ENCODE data around the gene SH3RF1. TPM values are rescaled to one million over a fixed set of nuclear protein-coding genes. Genes with fewer than 3 reads are reported as not detected.
"Not testable (repeated sequence)": the region's sequence is repeated elsewhere in the genome, so short reads cannot be mapped to it uniquely, and the experiment has no call there.

Gene SH3RF1
- total RNA-seq, 2 donors from 2014 or later: 0.43 to 0.82 TPM

DNA sequence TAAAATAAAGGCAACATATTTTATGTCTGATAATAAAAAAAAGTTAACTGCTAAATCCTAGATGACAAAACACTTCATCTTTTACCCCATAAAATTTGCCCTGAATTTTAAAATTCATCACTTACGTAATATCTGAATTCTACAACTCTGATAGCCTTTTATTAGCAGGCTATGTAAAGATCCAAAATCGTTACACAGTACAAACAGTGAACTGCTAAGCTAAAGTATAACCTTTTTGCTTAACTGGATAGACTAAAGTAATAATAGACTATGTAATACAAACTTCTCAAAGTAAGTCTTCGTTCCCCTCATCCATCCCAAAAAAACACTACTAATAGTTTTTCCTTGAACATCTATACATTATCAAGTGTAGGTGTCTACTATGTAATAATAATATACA lies 49.1 kb downstream of the SH3RF1 start:
- Mint-ChIP-seq H3K36me3 (no peaks in the 10 kb centered on the region), H3K9me3 (no peaks in the 10 kb centered on the region), H3K27ac (no peak overlapping the region)
- no peak for DNase-seq (ENCODE audit: low spot score in 2 of 2)
- no peak for ATAC-seq

DNA sequence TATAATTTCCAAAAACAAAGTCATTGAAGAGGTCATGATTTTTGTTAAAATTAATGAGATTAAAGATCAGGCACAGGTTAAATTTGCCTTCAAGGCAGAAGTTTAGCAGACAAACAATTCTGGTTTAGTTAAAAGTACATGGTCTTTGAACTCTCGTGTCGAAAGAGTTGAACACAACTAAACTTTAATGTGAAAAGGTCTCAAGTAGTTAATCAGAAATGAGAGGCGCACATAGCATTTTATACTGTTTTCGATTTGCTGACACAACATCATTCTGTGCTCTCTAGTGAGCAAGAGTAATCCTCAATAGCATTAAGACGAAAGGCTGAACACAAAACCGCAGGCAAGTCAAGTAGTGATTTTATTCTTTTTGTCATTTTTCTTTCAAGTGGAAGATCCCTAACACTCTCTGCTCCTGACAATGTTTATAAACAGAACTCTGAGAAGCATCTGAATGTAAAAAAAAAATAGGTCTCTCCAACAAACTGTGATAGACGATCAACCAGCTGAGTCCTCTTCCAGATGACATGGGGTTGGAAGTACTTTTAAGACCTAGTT lies 49.8 kb downstream of the SH3RF1 start:
- no peak overlapping the region for H3K27ac Mint-ChIP-seq
- ATAC-seq: no peak
- H3K9me3 Mint-ChIP-seq: no peaks in the 10 kb centered on the region
- no peak for DNase-seq (ENCODE audit: low spot score in 2 of 2)
- no peaks in the 10 kb centered on the region for H3K36me3 Mint-ChIP-seq

DNA sequence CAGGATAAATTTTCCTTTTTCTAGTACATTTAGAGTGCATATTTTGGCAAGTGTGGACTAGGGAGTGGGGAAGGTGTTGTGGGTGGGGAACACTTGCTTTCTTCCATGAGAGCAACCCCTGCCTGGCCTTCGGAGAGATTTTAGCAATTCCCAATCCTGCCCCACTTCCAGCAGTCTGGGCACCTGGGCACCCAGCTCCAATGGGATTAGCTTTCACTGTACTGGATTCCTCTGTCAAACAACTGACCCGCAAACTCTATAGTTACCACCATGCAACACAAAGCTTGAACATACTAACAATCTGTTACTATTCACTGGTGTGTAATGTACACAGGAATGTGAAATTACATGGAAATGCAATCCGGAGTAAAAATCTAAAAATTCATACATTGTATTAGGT lies 50.3 kb downstream of the SH3RF1 start:
- no peak for DNase-seq (ENCODE audit: low spot score in 2 of 2)
- Mint-ChIP-seq H3K9me3 (no peaks in the 10 kb centered on the region), H3K27ac (no peak overlapping the region), H3K36me3 (no peaks in the 10 kb centered on the region)
- no peak for ATAC-seq

DNA sequence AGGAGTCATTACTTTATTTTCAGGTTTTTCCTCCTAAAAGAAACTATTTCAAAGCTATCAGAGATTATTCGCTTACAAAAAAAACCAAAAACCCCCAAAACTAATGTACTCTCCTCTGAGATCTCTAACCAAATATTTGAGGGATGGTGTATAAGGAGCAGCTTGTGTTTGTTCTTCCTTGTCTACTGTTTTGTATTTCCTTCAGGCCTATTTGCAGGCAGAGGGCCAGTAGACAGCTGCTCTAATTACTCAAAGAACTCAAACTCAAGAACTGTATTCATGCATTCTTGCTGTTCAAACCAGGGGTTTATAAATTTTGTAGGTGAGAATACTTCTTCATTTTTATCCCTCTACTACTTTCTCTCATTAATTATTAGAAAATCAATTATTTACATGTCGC lies 51.3 kb downstream of the SH3RF1 start:
- H3K9me3 Mint-ChIP-seq: peaks cover 0 to under 1% of the 10 kb centered on the region in 2 donors
- H3K27ac Mint-ChIP-seq: no peak overlapping the region
- no peak for ATAC-seq
- no peak for DNase-seq (ENCODE audit: low spot score in 2 of 2)
- H3K36me3 Mint-ChIP-seq: no peaks in the 10 kb centered on the region

DNA sequence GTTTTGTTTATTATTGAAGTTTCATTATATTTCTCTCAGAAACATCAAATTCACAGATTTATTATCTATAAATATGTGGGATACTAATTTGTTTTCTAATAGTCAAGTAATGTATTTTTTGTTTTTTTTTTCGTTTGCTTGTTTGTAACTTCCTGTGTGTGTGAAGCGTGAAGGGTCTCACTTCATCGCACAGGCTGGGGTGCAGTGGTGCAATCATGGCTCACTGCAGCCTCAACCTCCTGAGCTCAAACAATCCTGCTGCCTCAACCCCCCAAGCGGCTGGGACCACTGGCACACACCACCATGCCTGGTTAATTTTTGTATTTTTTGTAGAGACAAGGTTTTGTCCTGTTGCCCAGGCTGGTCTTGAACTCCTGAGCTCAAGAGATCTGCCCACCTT lies 55.1 kb downstream of the SH3RF1 start:
- Mint-ChIP-seq H3K36me3 (peaks cover 0 to 7% of the 10 kb centered on the region in 2 donors), H3K9me3 (peaks cover 3 to 10% of the 10 kb centered on the region in 2 donors), H3K27ac (no peak overlapping the region)
- no peak for DNase-seq (ENCODE audit: low spot score in 2 of 2)
- no peak for ATAC-seq

DNA sequence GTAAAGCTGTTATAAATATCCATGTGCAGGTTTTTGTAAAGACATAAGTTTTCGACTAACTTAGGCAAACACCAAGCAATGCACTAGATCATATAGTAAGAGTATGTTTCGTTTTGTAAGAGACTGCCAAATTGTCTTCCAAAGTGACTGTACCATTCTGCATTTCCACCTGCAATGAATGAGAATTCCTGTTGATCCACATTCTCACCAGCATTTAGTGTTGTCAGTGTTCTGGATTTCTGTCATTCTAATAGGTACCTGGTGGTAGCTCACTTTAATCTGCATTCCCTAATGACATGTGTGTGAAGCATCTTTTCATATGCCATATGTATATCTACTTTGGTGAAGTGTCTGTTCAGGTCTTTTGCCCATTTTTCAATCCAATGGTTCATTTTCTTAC lies 57.8 kb downstream of the SH3RF1 start:
- DNase-seq (ENCODE audit: low spot score in 2 of 2): no peak
- Mint-ChIP-seq H3K27ac (no peak overlapping the region), H3K9me3 (peaks cover 3 to 14% of the 10 kb centered on the region in 2 donors), H3K36me3 (peaks cover 0 to 7% of the 10 kb centered on the region in 2 donors)
- ATAC-seq: no peak

DNA sequence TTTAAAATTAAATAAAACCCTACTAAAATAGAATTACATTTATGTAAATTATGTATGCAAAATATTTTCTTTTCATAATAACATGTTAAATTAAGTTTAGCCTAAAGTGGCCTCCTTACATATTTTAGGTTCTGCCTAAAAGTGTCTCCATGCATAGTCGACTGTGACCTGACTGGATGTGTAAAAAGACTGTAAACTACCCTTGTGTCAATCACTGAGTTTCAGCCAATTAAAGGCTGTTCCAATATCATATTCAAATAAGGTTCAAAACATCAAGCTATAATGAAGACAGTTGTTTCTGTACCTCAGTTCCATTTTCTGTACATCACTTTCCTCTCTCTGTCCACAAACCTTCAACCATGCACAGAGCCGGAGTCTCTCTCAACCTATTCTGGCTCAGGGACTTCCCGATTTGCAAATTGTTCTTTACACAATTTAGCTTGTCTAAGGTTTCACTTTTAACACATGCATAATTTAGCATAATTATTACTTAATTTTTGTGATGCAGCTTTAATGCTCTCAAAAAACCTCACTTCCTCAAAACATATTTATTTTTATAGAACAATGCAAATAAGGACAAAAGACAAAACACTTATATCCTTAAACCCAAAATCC lies 60.1 kb downstream of the SH3RF1 start:
- ATAC-seq (no peak), DNase-seq (ENCODE audit: low spot score in 2 of 2) (no peak)
- Mint-ChIP-seq H3K9me3 (peaks cover 3 to 14% of the 10 kb centered on the region in 2 donors), H3K27ac (no peak overlapping the region), H3K36me3 (peaks cover 0 to 7% of the 10 kb centered on the region in 2 donors)

DNA sequence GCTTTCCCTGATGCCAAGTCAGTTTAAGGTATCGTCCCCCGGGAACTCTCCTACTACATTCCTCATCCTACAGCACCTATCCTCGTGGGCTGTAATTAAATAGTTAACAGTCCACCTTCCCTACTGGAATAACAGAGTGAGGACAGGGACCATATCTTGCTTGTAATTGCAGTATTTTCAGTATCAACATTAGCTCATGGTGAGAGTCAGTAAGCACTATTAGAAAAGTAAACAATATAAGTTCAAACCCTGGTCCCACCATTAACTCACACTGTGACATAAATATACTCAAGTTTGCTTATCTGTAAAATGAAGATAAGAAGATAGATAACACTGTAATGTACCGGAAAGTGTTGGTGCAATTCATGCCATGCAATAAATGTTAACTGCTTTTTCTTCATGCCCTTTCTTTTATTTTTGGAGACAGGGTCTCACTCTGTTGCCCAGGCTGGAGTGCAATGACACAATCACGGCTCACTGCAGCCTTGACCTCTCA lies 61.3 kb downstream of the SH3RF1 start:
- H3K27ac Mint-ChIP-seq: no peak overlapping the region
- peaks cover 3 to 14% of the 10 kb centered on the region in 2 donors for H3K9me3 Mint-ChIP-seq
- peaks cover 0 to 7% of the 10 kb centered on the region in 2 donors for H3K36me3 Mint-ChIP-seq

DNA sequence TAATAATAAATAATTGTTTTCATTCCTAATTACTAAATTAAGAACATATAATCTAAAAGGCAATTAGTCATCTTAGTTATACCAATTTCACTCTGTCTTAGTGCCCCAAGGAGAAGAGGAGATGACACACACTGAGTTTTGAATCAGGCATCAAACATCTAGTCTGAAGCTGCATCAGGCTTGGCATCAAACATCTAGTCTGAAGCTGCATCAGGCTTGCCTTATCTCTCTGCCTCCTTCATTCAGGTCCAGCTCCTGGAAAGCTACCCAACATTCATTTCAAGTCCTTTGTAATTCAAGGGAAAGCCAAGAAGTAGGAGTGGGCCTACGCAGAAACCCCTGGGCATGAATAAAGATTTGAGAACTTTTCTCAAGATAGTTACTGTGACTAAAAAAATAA lies 62.2 kb downstream of the SH3RF1 start:
- Mint-ChIP-seq H3K27ac (no peak overlapping the region), H3K9me3 (peaks cover 0 to 5% of the 10 kb centered on the region in 2 donors), H3K36me3 (peaks cover 0 to 3% of the 10 kb centered on the region in 2 donors)
- DNase-seq (ENCODE audit: low spot score in 2 of 2): no peak
- ATAC-seq: no peak

More for the DNA sequence above, 61.3 kb downstream of the SH3RF1 start:
- ATAC-seq (no peak), DNase-seq (ENCODE audit: low spot score in 2 of 2) (no peak)

DNA sequence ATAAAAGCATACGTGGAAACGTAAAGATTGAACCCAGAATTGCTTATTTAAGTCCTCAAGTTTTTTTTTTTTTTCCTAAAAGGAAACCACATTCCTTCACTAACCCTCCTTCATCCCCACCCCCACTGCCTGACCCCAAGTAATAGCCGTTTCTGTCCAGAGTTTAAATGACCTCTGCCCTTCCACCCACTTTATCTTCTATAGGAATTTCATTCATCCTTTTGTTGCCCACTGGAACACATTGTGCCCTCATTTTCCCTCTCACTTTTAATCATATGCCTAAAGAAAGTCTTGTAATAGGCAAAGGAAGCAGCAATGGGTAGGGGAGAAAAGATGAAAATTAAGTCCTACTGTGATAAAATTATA lies 62.7 kb downstream of the SH3RF1 start:
- ATAC-seq (no peak), DNase-seq (ENCODE audit: low spot score in 2 of 2) (no peak)
- Mint-ChIP-seq H3K9me3 (peaks cover 0 to 4% of the 10 kb centered on the region in 2 donors), H3K27ac (no peak overlapping the region), H3K36me3 (no peaks in the 10 kb centered on the region)

DNA sequence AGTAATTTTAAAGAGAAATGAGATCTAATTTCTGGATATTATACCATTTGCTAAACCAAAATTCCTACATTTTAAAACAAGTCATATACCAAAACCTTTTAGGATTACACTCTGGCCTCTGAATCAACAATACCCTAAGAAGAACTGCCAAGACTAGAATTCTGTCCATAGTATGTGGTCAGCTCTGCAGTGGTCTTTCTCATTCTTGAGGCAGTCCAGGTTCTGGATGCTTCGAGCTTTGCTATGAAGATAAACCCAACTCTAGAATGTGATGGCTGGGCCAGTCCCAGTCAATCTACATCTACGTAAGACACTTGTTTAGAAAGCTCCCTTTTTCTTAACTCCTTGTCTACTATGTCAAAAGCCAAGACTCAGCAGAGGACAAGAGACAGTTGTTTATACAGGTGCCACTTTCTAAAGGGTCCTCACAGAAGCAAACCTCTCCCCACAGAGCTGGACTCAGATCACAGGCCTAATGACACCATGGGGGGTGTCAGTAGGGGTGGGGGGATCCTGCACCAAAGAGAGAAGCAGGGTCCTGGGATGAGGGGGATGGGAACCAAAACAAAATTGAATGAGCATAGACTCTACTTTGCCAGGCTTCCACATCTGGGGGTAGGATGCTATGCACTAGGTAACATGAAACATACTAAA lies 63.2 kb downstream of the SH3RF1 start:
- Mint-ChIP-seq H3K36me3 (no peaks in the 10 kb centered on the region), H3K27ac (no peak overlapping the region), H3K9me3 (peaks cover 0 to 4% of the 10 kb centered on the region in 2 donors)
- no peak for DNase-seq (ENCODE audit: low spot score in 2 of 2)
- ATAC-seq: no peak

DNA sequence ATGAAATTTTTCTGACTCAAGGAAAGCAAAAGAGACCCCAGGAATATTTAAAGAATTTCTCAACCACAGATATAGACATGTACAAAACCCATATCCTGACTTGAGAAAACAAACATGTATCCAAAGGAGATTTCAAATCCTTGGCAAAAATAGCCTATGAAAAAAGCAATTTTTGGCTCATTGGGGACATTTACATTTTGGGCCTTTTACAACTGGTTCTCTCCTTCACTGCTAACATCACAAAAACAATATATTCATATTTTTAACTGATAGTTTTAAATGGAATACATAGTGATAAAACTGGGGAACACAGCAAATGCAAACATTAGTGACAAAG lies 65.0 kb downstream of the SH3RF1 start:
- ATAC-seq (no peak), DNase-seq (ENCODE audit: low spot score in 2 of 2) (no peak)
- Mint-ChIP-seq H3K36me3 (no peaks in the 10 kb centered on the region), H3K27ac (no peak overlapping the region), H3K9me3 (peaks cover 0 to 4% of the 10 kb centered on the region in 2 donors)

DNA sequence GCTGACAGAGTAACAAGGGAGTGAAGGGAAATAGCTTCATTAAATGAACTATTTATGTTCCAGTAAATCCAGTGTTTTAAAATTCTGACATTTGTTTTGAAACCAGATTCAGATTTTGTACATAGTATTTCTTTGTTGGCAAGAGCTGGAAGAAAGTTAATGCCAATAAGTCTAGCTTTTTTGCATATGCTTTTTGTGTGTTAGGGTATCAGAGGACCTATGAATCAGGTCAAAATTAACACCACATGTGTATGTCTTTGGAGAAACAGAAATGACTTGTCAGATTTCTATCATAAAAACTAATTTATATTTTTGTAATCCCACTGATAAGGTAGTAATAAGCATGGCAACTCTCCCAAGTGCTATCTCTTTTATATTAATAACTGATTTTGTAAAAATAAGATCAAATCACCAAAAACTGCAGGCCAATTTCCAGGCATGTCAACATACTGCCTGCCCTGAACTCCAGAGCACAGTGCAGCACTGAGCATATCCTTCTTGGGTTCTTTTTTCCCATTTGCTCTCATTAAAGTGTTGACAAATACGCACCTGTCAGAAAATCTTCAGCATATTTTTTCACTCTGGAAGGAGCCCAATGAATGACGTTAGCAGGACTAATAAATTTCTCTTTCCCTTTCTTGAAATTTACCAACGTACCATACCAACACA lies 65.5 kb downstream of the SH3RF1 start:
- peaks cover 0 to 4% of the 10 kb centered on the region in 2 donors for H3K9me3 Mint-ChIP-seq

DNA sequence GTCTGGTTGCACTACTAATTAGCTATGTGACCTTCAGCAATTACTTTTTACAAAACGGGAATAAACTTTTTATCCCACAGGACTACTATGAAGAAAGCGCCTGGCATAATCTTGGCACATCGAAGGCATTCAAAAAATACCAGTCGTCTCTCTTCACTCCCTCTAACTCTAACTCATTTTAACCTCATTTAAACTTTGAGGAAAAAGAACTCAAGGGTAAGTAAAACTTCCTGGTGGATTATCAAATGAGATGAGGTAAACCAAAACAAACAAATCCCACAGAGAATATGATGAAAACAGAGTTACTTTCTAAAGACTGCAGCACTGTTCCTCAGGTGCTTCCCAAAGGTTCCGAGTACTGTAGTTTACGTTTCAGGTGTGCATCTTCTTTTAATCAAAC lies 66.9 kb downstream of the SH3RF1 start:
- ATAC-seq: no peak

More for the DNA sequence above, 65.5 kb downstream of the SH3RF1 start:
- no peaks in the 10 kb centered on the region for H3K36me3 Mint-ChIP-seq
- DNase-seq (ENCODE audit: low spot score in 2 of 2) (no peak), ATAC-seq (no peak)
- no peak overlapping the region for H3K27ac Mint-ChIP-seq

DNA sequence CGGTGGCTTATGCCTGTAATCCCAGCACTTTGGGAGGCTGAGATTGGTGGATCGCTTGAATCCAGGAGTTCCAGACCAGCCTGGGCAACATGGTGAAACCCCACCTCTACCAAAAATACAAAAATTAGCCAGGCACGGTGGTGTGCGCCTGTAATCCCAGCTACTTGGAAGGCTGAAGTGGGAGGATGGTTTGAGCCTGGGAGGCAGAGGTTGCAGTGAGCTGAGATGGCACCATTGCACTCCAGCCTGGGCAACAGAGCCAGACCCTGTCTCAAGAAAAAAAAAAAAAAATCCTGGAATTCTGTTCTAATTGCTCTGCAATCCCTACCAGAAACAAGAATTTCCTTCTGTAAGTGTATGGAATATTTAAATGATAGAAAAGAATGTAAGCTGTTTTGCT lies 67.5 kb downstream of the SH3RF1 start:
- not testable (repeated sequence) for H3K27ac Mint-ChIP-seq; H3K36me3 Mint-ChIP-seq; DNase-seq (ENCODE audit: low spot score in 2 of 2); ATAC-seq; H3K9me3 Mint-ChIP-seq

More for the DNA sequence above, 66.9 kb downstream of the SH3RF1 start:
- H3K9me3 Mint-ChIP-seq: no peaks in the 10 kb centered on the region
- no peak for DNase-seq (ENCODE audit: low spot score in 2 of 2)
- H3K36me3 Mint-ChIP-seq: no peaks in the 10 kb centered on the region
- no peak overlapping the region for H3K27ac Mint-ChIP-seq

DNA sequence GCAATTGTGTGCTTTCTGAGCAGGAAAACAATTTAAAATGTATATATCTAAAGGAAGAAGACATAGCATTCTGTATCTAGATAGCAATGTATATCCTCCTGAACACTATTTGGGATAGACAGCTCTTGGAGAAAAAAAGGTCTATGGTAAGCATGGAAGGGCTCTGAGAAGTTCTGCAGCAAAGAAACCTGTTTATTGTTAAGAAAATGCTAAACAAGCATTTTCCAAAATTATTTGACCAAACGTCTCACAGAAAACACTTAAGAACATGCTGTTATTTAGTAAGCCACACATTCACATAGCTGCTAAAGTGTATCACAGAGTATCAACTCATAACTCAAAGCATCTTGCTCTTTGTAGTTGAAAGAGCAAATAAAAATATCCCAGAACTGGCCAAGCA lies 67.9 kb downstream of the SH3RF1 start:
- H3K27ac Mint-ChIP-seq: no peak overlapping the region
- no peak for ATAC-seq
- H3K9me3 Mint-ChIP-seq: no peaks in the 10 kb centered on the region
- H3K36me3 Mint-ChIP-seq: no peaks in the 10 kb centered on the region
- DNase-seq (ENCODE audit: low spot score in 2 of 2): no peak

DNA sequence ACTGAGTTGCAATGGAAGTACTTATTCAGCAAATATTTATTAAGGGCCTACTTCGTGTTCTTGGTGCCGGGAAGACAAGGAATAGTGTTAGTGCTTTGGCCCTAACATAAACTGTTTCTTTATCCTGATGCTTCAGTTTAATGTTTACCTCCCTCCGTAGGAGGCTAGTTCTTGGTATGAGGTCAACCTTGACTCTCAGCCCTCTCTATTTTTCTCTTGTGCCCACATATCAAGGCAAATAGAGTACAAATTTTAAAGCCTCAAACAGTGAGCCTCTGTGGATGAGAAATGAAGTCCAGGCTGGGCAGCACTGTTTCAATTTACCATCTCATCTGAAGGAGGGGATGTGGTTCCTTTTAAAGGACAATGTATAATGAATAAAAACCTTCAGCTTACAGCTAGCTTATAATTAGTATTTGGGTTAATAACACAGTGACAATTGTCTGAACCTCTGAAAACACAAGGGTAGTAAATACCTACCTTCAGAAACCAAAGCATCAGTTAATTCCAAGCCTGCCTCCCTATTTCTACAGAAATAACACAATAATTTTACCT lies 68.5 kb downstream of the SH3RF1 start:
- Mint-ChIP-seq H3K9me3 (no peaks in the 10 kb centered on the region), H3K27ac (no peak overlapping the region), H3K36me3 (no peaks in the 10 kb centered on the region)
- ATAC-seq: no peak
- DNase-seq (ENCODE audit: low spot score in 2 of 2): no peak
